GM12892 (cell line): ENCODE data around the gene DHRS7B.

Experiments
- POLR2A ChIP-seq: IDR thresholded peaks from 2 replicates; pipeline ENCODE4 v1.6.1; 2011; ENCODE audit warnings: low read depth, low read length, control low read depth
- POLR2AphosphoS5 ChIP-seq: IDR thresholded peaks from 2 replicates; pipeline ENCODE4 v1.6.1; 2011; ENCODE audit warnings: low read depth, low read length, control low read depth

DNA sequence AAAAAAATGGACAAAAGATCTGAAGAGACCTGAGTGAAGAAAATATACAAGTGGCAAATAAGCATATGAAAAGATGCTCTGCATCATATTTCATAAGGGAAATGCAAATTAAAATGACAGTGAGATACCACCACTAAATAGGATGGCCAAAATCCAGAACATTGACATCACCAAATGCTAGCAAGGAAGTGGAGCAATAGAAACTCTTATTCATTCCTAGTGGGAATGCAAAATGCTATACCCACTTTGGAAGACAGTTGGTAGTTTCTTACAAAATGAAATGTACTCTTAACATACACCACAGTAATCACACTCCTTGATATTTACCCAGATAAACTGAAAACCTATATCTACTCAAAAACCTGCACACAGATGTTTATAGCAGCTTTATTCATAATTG lies 33.6 kb downstream of the DHRS7B start:
- TF ChIP-seq POLR2AphosphoS5, result no peak
- no peak for TF ChIP-seq POLR2A
